Astrocyte (in vitro differentiated cells and primary cell): ENCODE data around the gene SNX21.

Experiments
- CTCF ChIP-seq: IDR thresholded peaks from 2 replicates; pipeline ENCODE4 v1.5.1; 2011; ENCODE audit warnings: low read depth, mild to moderate bottlenecking, inconsistent platforms, low read length, moderate library complexity; ENCODE audit not compliant: insufficient read depth
- EZH2 ChIP-seq: IDR thresholded peaks from 2 replicates; pipeline ENCODE4 v1.6.1; 2012; ENCODE audit warnings: mild to moderate bottlenecking, low read length, inconsistent platforms; ENCODE audit not compliant: insufficient read depth

- TF ChIP-seq CTCF = no peak
- TF ChIP-seq EZH2 = no peak
These were observed 15.4 kb upstream of the SNX21 start for GRCh38 chr20:45818239-45818638.
